ENCODE data around the gene PBX3. TPM values are rescaled to one million over a fixed set of nuclear protein-coding genes. Genes with fewer than 3 reads are reported as not detected.
"Not testable (repeated sequence)": the region's sequence is repeated elsewhere in the genome, so short reads cannot be mapped to it uniquely, and the experiment has no call there.

PBX3 gene
- polyA plus RNA-seq, 5 donors = 36.5 to 47.7 (median 44.4) TPM

DNA sequence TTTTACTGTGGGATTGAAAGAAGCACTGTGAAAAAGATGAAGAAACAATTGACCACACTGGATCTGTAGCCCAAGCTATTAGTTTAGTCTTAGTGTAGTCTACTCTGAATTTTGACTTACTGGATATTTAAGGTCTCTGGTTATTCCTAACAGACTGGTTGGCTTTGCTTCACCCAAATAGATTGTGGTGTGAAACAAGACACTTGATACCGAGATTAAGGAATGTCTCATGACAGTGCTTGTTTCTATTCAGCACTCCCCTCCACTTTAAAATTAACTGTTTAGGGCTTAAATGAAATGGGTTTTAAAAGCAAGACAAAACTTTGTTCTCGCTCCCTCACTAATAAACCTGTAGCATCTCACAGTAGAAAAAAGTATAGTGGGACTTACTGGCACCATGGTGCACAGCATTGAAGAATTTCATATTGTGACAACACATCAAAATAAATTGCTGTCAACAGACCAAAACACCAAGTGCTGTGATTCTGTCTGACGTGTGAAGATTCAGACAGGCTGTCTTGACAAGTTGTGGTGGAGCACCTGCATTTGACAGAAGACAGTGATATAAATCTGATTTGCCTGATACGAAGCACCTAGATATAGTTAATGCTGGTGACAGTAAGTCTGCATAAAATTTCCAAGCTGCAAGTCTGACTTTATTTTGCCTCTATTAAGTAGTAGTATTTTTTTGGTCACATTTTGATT lies 73.1 kb downstream of the PBX3 start:
- DNase-seq = no peak

DNA sequence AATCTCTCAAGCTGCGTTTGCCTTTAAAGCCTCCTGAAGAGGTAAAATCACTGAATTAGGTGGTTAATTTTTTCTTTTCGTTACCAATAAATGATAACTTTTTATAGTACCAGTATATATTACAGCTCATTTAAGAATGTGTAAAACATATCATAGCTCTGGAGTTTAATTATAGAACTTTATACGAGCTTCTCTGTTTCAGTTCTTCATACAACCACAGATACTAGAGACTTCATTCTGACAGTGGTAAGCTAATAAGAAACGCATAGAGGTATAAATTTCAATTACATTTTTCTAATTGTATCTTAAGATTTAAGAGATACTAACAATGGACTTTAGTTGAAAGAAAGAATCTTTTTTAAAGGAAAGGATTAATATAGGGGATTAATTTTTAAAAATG lies 73.9 kb downstream of the PBX3 start:
- no peak for DNase-seq

GRCh38 chr9:125822160-125822559 lies 75.0 kb downstream of the PBX3 start:
- DNase-seq = no peak

DNA sequence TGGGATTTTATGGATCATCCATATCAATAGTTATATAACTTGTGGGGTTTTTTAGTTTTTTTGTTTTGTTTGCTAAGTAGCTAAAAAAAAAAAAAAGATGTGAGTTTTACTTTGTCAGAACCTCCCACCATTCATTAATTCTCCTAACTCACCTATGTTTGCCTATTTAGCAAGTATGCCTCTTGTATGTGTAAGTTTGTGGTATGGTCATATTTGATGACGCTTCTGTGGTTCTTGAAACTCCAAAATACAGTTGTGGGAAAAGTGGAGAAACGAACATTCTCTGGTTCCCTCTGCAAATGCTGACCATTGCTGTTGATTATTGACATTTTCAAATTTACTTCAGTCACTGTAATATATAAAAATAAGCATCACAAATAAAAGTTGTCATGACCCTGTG lies 75.7 kb downstream of the PBX3 start:
- DNase-seq = no peak

GRCh38 chr9:125823874-125824406 lies 76.8 kb downstream of the PBX3 start:
- not testable (repeated sequence) for DNase-seq

DNA sequence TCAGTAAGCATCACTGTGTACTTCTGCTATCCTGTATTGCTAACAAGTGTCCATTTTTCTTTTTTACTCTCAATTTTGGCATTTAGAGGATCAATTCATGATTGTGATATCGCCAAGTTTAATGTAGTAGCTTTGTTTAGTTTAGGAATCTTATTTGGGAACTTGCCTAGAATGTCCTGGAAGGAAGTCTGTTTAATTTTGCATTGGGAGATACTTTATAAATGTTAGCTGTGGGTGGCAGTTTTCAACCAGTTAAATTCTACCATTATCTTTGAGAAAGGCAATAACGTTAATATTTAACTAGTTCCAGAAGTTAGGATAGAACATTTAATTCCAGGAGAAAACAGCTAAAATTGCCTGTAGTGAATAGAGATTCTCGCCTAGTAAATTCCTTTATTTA lies 78.6 kb downstream of the PBX3 start:
- no peak for DNase-seq

DNA sequence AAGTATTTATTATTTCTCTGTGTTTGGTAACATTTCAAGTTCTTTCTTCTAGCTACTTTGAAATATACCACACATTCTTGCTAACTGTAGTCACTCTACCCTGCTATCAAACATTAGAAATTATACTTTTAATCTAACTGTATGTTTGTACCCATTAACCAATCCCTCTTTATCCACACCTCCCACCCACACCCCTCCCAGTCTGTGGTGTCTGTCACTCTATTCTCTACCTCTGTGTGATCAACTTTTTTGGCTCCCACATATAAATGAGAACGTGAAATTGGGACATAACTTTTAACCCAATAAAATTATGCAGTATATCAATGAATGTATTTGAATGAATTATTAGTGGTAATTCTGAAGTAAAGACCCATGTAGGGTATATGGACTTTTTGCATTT lies 79.7 kb downstream of the PBX3 start:
- DNase-seq = no peak

DNA sequence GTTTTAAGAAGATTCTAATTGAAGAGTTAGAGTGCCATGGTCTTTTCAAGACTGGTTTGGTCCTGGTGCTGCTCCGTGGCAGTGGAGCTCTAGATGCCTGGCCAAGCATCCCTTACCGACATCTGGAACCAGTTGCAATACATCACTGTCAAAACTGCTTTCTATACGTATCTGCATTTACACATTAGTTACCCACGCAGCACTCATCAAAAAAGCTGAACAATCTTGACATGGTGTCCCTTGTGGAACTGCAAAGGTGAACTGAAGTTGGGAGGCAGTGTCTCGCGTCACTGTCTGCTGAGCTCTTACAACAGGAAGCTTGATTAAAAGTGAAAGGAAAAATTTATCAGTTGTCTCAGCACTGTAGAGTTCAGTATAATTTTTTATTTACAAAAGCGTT lies 82.6 kb downstream of the PBX3 start:
- peak; percentile 24 to 42 for DNase-seq

- no peak for DNase-seq
These were observed 83.9 kb downstream of the PBX3 start for GRCh38 chr9:125831054-125831453.

DNA sequence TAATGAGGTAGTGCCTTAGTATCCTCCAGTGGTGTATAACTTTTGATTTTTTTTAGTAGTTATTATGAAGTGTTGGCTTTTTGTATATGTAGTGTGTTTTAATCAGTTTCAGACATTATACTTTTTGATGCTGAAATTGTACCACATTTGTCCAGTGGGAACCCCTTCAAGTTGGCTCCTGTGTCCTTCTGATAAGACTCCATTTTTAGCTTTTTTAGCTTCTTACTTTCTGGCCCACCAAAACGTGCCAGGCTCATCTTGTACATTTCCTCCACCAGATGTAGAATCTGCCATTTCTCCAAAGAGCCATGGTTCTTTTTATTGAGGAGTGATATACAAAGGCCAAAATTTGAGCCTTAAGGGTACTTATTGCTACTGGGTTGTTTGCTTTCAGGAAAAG lies 84.4 kb downstream of the PBX3 start:
- DNase-seq = no peak

DNA sequence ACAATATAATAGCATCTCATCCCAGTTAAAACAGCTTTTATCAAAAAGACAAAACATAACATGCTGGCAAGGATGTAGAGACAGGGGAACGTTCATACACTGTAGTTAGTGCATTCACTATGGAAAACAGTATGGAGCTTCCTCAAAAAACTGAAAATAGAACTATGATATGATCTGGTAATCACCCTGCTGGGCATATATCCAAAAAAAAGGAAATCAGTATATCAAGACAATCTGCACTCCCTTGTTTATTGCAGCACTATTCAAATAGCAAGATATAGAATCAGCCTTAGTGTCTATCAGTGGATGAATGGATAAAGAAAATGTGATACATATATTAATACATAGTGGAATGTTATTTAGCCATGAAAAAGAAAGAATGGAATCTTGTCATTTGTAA lies 88.5 kb downstream of the PBX3 start:
- no peak for DNase-seq

- no peak for DNase-seq
These were observed 92.1 kb downstream of the PBX3 start for GRCh38 chr9:125839317-125839716.

DNA sequence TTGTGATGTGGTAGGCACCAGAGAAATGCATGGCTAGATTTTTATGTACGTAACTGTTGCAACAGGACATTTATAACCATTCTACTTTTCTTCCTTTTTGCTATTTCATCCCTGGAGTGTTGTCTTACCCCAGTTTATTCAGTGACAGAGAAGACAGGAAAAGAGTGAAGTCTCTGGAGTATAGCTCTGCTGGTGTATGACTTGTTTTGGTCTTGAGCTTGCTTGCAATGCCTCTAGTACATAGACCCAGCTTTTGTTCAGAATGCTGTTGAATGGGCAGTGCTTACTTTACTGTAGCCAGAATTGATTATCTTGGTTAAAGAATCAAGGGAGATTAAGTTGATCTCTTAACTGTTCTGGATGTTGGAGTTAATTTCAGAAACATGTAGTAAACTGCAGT lies 94.3 kb downstream of the PBX3 start:
- no peak for DNase-seq

- DNase-seq = no peak
These were observed 95.1 kb downstream of the PBX3 start for GRCh38 chr9:125842242-125842641.

DNA sequence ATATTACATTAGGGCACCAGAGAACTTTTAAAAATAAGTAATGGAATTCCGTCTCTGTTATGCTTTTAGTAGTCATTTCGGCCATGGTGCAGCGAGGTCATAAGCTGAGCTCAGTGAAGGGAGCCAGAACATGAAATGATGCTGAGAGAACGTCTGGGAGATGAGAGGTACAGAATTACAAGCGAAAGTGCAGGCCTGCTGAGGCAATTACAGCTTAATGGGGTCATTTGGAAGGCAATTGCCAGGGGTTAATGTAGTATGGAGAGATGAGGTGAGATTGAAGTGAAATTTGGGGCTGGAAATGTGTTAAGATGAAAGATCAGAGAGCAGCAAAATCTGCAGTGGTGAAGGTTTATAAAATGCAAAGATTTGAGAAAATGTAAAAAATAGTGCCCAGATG lies 96.5 kb downstream of the PBX3 start:
- DNase-seq = peak; percentile 47 to 50

DNA sequence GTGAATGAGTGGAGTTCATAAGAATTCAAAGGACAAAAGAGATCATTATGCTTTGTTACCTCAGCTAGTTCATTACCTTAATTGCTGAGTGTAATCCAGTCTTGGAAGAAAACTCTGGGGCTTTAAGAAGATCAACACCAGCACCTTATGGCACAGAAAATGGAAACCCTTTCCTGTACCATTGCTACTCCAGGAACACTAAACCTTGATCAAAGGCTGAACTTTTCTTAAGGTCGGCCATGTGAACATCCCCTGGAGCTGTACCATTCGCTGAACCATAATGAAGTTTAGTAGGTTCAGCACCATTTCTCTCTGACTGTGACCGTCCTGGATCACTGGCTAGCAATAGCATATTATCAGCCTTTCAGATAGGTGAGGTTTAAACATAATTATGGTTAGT lies 97.4 kb downstream of the PBX3 start:
- no peak for DNase-seq

DNA sequence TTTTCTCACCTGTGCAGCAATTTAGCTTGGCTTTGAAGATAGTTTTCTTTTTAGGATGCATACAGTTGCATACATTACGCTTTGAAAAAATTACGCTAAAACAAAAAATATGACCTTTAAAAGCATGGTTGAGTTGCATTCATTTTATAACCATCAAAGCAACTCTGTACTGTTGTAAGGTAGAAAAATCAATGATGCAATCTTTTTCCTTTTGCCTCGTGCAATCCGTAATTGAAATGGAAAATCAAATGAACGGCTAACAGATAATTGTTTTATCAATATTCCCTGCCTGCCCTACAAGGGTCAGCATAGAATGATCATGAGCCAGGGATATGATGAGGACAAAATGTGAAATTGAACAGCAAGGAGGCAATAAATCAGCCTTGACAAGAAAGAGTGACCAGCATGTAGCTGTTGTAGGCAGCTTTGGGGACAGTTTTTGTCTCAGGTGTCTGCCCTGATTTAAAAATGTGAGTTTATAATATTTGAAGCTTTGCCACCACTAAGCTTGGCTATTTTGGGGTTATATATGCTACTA lies 98.2 kb downstream of the PBX3 start:
- DNase-seq = no peak

DNA sequence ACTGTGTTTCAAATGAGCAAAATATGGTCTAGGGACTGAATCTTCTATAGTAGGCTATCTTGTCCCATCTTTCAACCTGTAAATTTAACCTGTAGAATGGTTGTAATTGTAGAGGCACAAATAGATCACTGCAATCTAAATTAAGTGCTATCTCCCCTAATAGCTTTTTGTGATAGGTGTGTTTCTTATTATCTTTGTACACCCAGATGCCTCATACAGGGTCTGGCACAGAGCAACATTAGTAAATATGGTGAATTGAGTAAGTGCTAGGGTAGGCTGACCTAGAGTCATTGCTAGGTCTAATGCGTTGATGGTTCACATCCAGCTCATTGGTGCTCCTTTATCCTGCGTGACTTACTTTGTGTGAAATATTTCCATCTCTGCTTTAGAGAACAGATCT lies 100.6 kb downstream of the PBX3 start:
- DNase-seq = no peak

DNA sequence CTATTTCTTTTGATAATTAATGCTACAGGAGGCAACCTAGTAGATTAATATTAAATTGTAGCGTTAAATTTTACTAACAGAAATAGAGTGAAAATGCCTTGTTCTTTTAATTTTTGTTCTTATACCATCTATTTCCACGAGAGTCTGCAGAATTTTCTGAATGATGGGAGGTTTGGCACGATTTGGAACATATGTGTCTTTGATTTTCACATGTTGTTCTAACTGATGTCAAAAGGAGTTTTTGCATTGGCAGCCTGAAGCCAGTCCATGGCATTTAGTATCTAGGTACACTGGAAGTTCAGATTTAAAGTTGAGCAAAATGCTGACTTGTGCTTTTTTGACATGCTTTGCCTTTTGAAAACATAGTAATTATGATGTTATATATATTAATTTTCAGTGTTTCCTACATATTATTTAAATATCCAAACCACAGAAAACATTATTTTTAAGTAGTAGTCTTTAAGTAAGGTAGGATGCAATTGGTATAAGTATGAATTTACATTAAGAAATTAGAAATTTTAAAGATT lies 103.0 kb downstream of the PBX3 start:
- DNase-seq = no peak

GRCh38 chr9:125850763-125851162 lies 103.6 kb downstream of the PBX3 start:
- no peak for DNase-seq

- no peak for DNase-seq
These were observed 104.8 kb downstream of the PBX3 start for GRCh38 chr9:125851979-125852378.

DNA sequence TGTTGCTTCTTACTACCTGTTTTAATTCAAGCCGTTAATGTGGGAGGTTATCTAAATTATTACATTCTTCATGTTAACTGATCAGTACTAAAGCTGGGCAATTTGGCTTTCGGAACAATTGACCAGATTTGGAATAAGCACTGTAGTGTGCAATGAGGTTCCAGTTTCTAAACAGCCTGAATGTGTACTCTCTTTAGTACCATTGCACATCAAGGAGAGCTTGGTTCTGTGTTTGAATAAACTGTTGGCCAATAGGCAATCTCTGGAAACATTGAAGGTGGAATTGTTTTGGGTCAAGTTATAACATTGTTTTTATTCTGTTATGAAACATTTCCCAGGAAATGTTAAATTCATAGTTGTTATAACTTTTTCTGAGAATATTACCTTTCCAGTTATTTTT lies 105.2 kb downstream of the PBX3 start:
- no peak for DNase-seq

GRCh38 chr9:125854553-125855275 lies 107.5 kb downstream of the PBX3 start:
- DNase-seq = no peak

Data from right lung (tissue), 5 donors.